Inflammatory macrophage treated with lipopolysaccharide for 4 hours (primary cell): ENCODE data around the gene RMI2.
"Not testable (repeated sequence)": the region's sequence is repeated elsewhere in the genome, so short reads cannot be mapped to it uniquely, and the experiment has no call there.

Experiments
- DNase-seq: peaks from one replicate; pipeline ENCODE4 v3.0.0-alpha.2; 2020

RMI2 gene

DNA sequence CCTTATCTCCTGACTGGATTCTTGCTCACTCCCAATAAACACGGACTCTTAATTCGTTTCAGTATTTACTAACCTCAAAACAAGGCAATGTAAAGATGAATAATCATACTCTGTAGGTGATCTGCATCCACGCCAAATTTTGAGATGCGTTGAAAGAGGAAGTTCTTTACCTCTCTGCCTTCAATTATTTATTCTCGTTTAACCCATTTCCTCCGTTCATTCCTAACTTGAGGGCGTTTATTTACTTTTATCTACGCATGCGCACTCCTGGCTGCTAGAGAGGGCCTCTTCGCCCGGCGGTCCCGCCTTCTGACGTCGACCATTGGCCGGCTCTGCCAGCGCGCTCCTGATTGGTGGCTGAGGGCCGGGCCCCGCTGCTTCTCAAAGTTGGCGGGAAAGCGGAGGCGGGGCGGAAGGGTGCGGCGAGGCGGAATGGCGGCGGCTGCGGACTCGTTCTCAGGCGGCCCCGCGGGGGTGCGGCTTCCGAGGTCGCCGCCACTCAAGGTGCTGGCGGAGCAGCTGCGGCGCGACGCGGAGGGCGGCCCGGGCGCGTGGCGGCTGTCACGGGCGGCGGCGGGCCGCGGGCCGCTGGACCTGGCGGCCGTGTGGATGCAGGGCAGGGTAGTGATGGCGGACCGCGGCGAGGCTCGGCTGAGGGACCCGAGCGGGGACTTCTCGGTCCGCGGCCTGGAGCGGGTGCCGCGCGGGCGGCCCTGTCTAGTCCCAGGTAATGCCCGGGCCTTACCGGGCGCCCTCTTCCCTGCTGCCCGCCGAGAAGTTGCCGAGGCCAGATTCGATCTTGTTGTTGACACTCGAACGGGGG, at the start of gene RMI2:
RMI2 (plus strand) TSS at position 420 of the 823 bp plus-strand sequence; CDS start at position 433, 13 bp downstream.
- peak; percentile 99 for DNase-seq

DNA sequence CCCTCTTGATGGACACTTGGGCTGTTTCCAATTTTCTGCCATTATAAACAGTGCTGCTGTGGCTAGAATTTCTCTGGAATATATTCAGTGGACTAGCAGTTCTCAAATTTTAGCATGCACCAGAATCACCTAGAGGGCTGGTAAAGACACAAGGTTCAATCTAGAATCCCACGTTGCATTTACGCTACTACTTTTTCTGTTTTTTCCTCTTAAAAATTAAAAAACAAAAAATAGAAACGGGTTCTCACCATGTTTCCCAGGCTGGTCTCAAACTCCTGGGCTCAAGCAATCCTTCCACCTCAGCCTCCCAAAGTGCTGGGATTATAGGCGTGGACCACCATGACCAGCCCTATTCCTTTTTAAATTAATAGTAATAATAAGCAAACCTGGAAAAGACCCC, 49.6 kb upstream of the RMI2 start:
- DNase-seq = no peak

DNA sequence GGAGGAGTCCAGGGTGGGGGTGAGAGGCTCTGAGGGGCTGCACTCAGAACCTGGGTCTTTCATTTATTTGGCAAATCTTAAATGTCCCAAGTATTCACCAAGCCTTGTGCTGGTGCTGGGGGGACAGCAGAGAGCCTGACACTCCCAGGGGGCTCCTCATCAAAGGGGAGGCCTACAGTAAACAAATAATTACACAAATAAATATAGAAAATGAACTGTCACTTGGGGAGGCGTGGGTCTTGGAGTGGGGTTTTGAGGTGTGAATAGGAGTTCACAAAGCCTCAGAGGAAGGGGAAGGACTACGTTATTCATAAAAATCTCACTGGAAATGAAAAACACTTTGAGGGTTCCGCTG, 48.9 kb upstream of the RMI2 start:
- DNase-seq = no peak

DNA sequence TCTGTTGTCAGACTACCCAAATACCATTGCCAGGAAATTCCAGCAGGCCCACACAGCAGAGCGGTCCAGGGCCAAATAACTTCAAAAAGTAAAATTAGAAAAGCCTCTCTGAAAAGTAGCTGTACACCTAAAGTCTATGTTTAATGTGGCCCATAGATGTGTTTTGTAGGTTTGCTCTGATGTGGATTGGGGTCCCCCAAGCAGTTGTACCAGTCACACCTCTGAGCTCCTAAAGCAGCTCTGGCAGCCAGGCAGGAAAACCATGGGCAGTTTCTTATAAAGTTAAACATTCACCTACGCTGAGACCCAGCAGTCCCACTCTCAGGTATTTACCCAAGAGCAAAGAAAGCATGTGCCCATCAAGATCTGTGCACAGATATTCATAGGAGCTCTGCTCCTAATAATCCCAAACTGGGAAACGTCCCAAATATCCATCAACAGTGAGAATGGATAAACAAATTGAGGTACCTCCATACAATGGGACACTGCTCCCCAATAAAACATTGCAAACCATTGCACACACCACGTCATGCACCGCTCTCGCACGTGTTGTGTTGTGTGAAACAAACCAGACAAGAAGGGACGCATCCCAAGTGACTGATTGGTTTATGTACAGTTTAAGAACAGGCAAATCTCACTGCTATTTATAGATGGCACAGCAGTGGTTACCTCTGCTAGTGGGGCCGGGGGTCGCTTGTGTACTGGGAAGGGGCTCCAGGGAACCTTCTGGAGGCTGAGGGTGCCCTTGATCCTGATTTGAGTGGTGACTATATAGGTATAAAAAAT, 48.4 kb upstream of the RMI2 start:
- DNase-seq = no peak

DNA sequence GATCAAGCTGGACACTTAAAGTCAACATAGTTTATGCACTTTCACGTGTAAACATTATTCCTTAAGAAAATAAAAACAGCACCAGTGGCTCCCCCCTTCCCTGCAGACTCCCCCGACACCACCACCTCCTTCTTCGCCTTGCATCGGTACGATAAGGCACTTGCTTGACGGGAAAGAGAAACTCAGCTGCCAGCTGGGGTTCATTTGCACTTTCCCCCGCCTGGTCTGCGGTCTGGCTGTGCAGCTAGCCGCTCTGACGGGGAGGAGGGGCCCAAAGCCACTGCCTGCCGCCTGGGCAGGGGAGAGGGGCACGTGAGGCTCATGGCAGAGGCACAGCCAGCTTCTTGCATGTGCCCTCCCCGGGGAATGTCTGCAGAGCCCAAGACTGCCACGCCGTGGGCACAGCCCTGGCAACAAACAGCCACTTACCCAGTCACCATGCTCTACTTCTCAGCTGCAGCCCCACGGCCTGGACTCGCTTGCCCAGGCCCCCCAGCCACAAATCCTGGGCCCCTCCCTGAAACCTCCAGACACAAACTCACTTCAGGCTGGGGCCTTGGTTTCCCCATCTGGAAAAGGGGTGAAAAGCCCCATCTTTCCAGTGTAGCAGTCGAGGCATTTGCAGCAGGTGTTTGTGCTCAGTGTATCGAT, 47.6 kb upstream of the RMI2 start:
- DNase-seq = peak; percentile 73

DNA sequence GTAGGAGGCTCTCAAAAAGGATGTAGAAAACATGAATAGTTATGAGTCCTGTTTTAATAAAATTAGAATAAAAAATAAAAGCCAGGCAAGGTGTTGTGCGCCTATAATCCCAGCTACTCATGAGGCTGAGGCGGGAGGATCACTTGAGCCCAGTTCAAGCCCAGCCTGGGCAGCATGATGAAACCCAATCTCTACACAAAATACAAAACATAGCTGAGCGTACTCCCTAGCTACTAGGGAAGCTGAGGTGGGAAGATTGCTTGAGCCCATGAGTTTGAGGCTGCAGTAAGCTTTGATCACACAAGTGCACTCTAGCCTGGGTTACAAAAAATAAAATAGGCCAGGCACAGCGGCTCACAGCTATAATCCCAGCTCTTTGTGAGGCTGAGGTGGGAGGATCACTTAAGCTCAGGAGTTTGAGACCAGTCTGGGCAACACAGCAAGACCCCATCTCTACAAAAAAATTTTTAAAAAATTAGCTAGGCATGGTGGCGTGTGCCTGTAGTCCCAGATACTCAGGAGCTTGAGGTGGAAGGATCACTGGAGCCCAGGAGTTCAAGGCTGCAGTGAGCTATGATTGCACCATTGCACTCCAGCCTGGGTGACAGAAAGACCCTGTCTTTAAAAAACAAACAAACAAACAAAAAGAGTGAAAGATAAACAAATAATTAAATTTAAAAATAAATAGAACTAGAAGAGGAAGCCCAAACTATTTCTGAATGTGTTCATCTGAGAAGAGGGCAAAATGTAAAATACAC, 46.9 kb upstream of the RMI2 start:
- DNase-seq = no peak

DNA sequence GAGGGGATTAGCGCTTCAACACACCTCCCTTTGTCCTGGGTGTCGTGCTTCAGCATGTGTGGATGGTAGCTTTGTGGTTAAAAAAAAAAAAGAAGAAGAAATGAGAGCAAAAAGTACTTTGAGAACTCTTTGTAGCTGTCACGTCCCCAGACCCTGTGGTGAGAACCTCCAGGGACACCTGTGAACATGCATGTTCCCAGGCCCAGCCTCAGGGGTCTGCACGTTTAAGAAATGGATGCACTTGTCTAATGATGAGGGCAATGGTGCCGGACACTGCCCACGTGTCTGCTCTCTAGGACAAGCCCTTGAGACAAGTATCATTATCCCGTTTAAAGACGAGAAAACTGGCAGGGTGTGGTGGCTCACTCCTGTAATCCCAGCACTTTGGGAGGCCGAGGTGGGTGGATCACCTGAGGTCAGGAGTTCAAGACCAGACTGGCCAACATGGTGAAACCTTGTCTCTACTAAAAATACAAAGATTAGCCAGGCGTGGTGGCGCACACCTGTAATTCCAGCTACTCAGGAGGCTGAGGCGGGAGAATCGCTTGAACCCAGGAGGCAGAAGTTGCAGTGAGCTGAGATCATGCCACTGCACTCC, 46.2 kb upstream of the RMI2 start:
- not testable (repeated sequence) for DNase-seq

DNA sequence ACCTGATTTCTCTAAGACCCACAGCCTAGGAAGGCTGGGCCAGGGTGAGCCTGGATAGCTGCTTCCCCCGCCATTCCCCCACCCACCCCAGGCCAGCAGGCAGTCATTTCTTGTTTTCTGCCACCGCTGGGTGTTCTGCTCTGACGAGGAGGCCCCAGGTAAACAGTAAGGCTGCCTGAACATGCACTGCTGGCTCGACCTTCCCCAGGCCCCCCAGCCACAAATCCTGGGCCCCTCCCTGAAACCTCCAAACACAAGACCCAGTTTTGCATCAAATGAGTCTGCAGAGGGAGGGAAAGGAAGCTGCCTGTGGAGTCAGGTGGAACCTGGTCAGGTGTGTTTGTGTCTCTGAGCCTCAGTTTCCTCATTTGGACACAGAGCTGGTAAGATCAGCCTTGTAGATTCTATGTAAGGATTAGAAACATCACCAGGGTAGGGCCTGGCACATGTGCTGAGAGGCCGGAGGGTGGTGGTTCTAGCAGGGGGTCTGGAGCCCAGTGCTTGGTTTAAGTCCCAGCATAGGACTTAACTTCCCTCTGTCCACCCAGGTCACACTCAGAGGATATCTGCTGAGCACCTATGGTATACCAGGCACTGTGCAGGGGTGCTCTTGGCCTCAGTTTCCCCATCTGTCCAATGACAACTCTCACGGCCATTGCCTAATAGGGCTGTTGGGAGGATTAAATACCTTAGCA, 45.2 kb upstream of the RMI2 start:
- no peak for DNase-seq

DNA sequence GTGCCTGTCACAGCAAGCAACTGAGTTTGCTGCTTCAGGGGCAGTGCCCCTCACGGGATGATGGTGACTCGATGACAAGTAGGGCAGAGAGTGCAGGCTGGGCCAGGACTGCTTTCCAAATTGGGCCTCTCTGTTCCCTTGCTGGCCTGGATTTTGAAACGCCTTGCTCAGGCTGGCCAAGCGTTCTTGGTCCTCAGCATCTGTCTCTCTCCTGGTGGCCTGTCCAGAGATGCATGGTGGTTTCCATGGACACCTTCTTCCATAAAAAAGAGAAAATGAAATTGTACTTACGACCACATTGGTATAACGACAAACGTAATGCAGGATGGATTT, 44.7 kb upstream of the RMI2 start:
- DNase-seq = no peak

DNA sequence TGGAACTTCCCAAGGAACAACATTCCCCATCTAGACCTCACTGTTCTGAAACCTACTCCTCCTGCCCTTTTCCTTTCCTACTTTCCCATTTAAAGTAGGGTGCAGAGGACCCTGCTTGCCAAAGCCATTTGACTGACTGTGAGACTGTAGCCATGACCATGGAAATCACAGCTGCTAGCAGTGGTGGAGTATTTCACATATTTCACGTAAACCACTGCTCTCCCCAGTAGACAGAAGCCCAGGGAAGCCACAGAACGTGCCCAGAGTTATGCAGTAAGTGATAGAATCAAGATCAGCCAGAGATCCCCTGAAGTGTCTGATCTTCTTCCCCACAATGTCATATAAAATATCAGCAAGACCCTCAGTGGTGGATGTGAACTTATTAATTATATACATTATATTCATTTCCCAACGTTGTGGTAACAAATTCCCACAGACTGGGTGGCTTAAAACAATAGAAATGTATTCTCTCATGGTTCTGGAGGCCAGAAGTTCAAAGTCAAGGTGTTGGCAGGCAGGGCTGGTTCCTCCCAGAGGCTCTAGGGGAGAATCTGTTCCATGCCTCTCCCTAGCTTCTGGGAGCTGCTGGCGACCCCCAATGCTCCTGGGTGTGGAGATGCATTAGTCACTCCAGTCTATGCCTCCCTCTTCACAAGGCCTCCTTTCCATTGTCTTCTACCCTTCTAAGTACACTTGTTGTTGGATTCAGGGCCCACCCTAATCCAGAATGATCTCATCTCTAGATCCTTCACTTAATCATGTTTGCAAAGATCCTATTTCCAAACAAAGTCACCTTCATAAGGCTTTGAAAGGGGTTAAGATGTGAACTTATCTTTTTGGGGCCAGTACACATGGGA, 43.4 kb upstream of the RMI2 start:
- DNase-seq = no peak

DNA sequence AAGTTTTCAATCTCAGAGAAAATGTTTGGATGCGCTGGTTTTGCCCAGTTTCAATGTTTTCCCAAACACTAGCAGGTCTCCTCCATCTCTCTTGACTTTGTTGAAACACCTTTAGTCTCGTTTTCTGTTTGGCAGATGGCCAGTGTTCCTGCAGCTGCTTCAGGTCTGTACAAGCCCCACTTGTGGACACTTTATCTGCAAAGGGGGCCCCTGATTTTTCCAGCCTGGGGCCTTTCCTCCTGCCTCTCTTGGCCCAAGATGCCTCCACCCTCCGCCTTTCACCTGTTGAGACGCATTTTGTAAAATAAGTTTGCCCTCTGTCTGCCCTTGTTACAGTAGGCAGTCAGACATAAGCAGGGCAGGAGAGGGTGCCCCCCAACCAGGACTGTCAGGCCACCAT, 42.3 kb upstream of the RMI2 start:
- no peak for DNase-seq

DNA sequence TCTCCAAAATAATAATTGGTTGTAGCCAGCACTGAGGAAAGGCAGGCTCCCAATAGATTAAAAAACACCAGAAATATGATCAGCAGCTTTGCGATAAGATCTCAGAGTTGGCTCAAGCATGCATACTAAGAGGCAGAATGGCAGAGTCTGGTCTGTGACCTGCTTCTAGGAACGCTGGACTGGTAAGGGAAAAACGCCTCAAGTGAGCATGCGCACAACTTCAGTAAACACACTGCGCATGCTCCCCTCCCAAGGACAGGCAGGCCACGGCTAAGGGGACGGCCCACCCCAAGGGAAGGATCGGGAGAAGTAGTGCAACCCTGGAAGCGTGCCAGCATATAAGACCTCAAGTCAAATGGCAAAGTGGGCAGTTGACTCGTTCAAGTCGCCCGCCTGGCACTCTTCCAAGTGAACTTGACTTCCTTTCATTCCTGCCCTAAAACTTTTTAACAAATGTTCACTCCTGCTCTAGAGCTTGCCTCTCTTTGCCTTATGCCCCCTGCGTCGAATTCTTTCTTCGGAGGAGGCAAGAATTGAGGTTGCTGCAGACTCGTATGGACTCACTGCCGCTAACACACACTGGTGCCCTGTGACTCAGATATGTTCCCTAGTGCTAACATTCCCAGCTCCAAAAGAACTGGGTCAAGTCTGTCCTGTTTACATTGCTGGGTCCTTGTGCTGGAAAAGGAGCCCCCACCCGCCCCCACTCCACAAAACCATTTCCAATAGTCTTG, 41.7 kb upstream of the RMI2 start:
- DNase-seq = no peak

DNA sequence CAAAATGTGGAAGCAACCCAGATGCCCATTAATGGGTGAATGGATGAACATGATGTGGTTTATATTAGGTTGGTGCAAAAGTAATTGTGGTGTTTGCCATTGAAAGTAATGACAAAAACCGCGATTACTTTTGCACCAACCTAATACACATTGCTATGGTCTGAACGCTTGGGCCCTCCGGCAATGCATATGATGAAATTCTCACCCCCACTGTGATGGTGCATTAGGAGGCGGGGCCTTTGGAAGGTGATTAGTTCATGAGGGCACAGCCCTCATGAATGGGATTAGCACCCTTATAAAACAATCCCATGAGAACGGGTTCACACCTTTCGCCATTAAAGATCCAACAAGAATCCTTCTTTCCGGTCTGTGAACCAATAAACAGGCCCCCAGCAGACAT, 38.9 kb upstream of the RMI2 start:
- no peak for DNase-seq

DNA sequence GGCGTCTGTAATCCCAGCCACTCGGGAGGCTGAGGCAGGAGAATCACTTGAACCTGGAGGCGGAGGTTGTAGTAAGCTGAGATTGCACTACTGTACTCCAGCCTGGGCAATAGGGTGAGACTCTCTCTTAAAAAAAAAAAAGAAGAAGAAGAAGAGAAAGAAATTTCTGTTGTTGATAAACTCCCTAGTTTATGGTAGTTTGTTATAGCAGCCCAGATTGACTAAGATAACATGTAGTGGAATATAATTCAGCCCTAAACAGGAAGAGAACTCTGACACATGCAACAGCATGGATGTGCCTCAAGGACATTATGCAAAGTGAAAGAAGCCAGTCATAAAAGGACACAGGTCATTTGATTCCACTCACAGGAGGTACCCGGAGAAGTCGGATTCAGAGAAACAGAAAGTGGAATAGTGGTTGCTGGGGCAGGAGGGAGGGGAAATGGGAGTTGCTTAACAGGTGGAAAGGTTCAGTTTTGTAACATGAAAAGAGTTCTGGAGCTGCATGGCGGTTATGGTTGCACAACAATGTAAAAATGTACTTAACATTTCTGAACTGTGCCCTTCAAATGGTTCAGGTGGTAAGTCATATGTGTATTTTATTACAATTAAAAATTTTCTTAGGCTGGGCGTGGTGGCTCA, 38.1 kb upstream of the RMI2 start:
- peak; percentile 95 for DNase-seq

DNA sequence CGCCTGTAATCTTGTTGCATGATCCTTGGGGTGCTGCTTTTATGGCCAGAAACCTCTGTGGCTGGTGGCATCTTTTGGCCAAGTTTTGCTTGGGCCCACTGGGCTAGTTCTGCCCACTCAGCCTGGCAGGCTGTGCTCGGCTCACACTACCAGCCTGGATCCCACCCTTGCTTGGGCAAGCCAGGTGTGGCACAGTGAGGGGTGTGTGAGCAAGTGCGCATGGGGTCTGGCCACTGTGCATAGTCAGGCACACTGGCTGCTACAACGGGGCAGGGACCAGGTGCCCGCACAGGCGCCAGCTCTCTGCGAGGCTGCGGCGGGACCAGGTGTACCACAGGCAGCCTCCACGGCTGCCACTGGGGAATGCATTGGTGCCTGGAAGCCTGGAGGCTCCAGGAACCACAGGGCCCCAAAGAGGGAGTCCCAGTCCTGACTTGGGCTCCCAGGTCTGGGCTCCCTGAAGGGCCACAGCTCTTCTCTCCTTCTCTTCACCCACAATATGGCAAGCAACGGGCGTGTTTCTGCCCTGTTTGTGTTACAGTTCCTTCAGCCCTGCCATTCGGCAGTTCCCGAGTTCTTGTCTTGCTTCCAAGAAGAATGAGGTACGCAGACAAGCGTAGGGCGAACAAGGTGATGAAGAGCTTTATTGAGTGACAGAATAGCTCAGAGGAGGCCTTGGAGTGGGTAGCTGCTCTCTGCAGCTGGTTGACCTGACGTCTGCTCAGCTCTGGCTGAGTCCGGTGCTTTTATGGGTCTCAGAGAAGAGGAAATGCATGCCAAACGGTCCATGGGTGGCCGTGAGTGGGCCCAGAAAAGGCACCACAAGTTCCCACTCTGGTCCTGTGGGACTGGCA, 37.4 kb upstream of the RMI2 start:
- no peak for DNase-seq

DNA sequence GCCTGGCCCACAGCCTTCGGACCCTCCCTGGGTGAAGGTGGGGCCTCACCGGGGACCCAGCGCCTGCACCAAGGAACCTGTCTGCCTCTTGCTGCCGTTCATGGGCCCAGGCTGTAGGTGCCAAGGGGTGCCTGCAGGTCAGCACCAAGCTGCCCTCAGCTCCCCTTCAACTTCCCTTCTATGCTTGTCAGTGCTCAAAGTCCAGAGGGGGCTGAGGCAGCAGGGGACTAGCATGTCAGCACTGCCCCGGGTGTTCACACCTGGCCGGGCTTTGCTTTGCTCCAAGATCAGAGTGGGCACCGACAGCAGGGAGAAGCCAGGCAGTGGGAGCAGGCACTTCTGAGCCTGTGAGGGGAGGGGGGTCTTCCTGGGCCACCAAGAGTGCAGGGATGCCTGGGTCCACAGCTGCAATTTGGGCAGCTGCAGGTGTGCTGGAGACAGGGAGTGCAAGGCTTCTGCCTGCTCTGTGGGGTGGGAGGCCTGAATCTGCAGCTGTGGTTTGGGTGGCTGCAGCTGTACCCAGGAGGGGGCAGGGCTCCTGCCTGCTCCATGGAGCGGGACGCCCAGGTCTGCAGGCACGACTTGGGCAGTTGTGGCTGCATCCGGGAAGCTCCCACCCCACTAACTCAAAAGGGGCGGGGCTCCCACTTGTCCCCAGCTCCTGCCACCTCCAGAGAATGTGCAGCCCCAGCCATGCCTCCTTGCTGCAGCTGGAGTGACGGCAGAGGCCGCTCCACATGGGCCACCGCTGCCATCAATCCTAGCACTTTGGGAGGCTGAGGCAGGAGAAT, 36.6 kb upstream of the RMI2 start:
- no peak for DNase-seq

DNA sequence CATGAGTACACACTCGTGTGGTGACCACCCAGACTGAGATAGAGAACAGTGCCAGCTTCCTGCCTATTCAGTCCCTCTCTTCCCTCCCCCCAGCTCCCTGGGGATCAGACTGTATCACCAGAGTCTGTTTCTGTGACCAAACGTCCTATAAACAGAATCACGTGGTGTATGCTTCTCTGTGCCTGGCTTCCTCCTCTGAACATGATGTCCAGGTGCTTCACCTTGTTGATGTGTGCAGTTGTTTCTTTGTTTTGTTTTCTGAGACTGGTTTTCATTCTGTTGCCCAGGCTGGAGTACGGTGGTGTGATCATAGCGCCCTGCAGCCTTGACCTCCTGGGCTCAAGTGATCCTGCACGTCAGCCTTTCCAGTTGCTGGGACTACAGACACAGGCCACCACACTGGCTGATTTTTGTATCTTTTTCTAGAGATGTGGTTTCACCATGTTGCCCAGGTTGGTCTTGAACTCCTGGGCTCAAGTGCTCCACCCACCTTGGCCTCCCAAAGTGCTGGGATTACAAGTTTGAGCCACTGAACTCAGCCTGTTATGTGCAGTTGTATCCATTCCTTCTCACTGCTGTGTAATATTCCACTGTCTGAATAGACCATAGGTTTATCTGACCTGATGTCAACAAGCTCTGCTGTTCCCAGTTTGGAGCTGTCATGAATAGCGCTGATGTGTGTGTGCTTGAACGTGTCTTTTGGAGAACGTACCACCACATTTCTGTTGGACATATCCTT, 35.2 kb upstream of the RMI2 start:
- no peak for DNase-seq
